B cell (primary cell): ENCODE measurements around the gene ANKFY1. TPM values are rescaled to one million over a fixed set of nuclear protein-coding genes. Genes with fewer than 3 reads are reported as not detected.

ENCODE experiments used
- ATAC-seq: fragments of 200-7000 bp; cut with Tn5 transposase; one replicate; pipeline ENCODE4 v1.10.0; 2021; ENCODE audit warnings: low read depth, mild to moderate bottlenecking, moderate number of reproducible peaks, moderate library complexity
- CTCF ChIA-PET: fragments of 350-600 bp; sonication (Branson Sonifier 250); formaldehyde crosslinking; loops from one replicate; lab custom pipeline; 2021; ENCODE audit warnings: antibody characterized with exemption, inconsistent platforms; lab: Charles Lee
- POLR2A ChIA-PET: fragments of 350-600 bp; sonication (Branson Sonifier 250); formaldehyde crosslinking; loops from one replicate; lab custom pipeline; 2021; ENCODE audit warnings: antibody characterized with exemption; lab: Charles Lee
- DNase-seq: peaks from one replicate; pipeline ENCODE4 v3.0.0; 2013
- H2AFZ ChIP-seq: 2 replicates; pipeline ENCODE4 v1.6.1; 2012; ENCODE audit warnings: mild to moderate bottlenecking, low read depth, low read length; ENCODE audit not compliant: insufficient read depth, poor library complexity, severe bottlenecking
- H3K27ac ChIP-seq, 2 donors: 1 replicate in 1 of 2; 2 replicates in 1 of 2; pipeline ENCODE4 v1.5.1; 2012 to 2013; ENCODE audit warnings: low read length in 2 of 2, mild to moderate bottlenecking in 2 of 2, moderate library complexity in 1 of 2
- H3K27me3 ChIP-seq, 4 experiments: fragments of 200-600 bp in 1 of 4; sonication (generic) in 1 of 4; replicated peaks in 1 of 4; 1 replicate in 2 of 4; 2 replicates in 2 of 4; pipeline versions ENCODE4 v1.6.1 to v1.7.0; 2013 to 2016; ENCODE audit warnings: low read length in 3 of 4, mild to moderate bottlenecking in 2 of 4, mixed read lengths in 1 of 4, moderate library complexity in 1 of 4; ENCODE audit not compliant: insufficient read depth in 4 of 4, control insufficient read depth in 3 of 4; ENCODE audit errors: control extremely low read depth in 1 of 4
- H3K36me3 ChIP-seq, 2 experiments: replicated peaks in 1 of 2; 1 replicate in 1 of 2; 2 replicates in 1 of 2; pipeline versions ENCODE4 v1.6.1 to v1.7.1; 2013; ENCODE audit warnings: low read length in 1 of 2; ENCODE audit not compliant: insufficient read depth in 2 of 2, control insufficient read depth in 1 of 2; ENCODE audit errors: control extremely low read depth in 1 of 2, extremely low read depth in 1 of 2
- H3K4me1 ChIP-seq, 2 donors: fragments of 200-600 bp in 1 of 2; sonication (generic) in 1 of 2; 1 replicate in 1 of 2; 2 replicates in 1 of 2; pipeline versions ENCODE4 v1.5.1 to v1.6.1; 2013 to 2017; ENCODE audit warnings: low read length in 2 of 2; ENCODE audit not compliant: control insufficient read depth in 2 of 2, insufficient read depth in 2 of 2
- H3K4me2 ChIP-seq: replicated peaks from 2 replicates; pipeline ENCODE3; 2012; ENCODE audit warnings: mild to moderate bottlenecking, low read depth, low read length; ENCODE audit not compliant: poor library complexity, severe bottlenecking
- H3K4me3 ChIP-seq, 5 experiments: fragments of 200-600 bp in 1 of 5; sonication (generic) in 1 of 5; 1 replicate in 3 of 5; 2 replicates in 2 of 5; pipeline versions ENCODE4 v1.5.1 to v1.7.0; 2011 to 2016; ENCODE audit warnings: low read length in 4 of 5, mild to moderate bottlenecking in 4 of 5, low read depth in 2 of 5, control low read depth in 1 of 5, moderate library complexity in 1 of 5; ENCODE audit not compliant: insufficient read depth in 1 of 5; ENCODE audit errors: control extremely low read depth in 1 of 5, extremely low read depth in 1 of 5
- H3K79me2 ChIP-seq: fragments of 200-600 bp; sonication (generic); one replicate; pipeline ENCODE4 v1.6.0; 2016; ENCODE audit warnings: low read length; ENCODE audit not compliant: control insufficient read depth, insufficient read depth
- H3K9ac ChIP-seq: fragments of 200-600 bp; sonication (generic); 2 replicates; pipeline ENCODE4 v1.6.1; 2017; ENCODE audit warnings: mild to moderate bottlenecking, low read length, moderate library complexity
- H3K9me3 ChIP-seq, 3 donors: one replicate each; pipeline versions ENCODE4 v1.6.1 to v1.7.1; 2013; ENCODE audit warnings: low read length in 2 of 3; ENCODE audit not compliant: control insufficient read depth in 2 of 3, insufficient read depth in 1 of 3; ENCODE audit errors: control extremely low read depth in 1 of 3
- H4K20me1 ChIP-seq: 2 replicates; pipeline ENCODE4 v1.6.0; 2012; ENCODE audit warnings: mild to moderate bottlenecking, low read length; ENCODE audit not compliant: insufficient read depth, control insufficient read depth, poor library complexity, severe bottlenecking
- H3K27ac Mint-ChIP-seq: one replicate; pipeline ENCODE4 v1.8.0; 2021; ENCODE audit warnings: mixed read lengths
- H3K27me3 Mint-ChIP-seq: one replicate; pipeline ENCODE4 v1.8.0; 2021; ENCODE audit warnings: mixed read lengths
- H3K4me1 Mint-ChIP-seq: one replicate; pipeline ENCODE4 v1.8.0; 2021; ENCODE audit warnings: mixed read lengths
- H3K4me3 Mint-ChIP-seq: one replicate; pipeline ENCODE4 v1.8.0; 2021; ENCODE audit warnings: mixed read lengths
- H3K9me3 Mint-ChIP-seq: one replicate; pipeline ENCODE4 v1.8.0; 2022; ENCODE audit warnings: mixed read lengths; ENCODE audit not compliant: insufficient read depth
- CTCF ChIP-seq: fragments of 200-600 bp; IDR thresholded peaks from one replicate; pipeline ENCODE4 v1.8.0; 2022; ENCODE audit warnings: antibody characterized with exemption, mild to moderate bottlenecking
- EZH2 ChIP-seq: IDR thresholded peaks from 2 replicates; pipeline ENCODE4 v1.6.1; 2012; ENCODE audit warnings: borderline replicate concordance, low read depth, mild to moderate bottlenecking, moderate library complexity, low read length; ENCODE audit not compliant: insufficient read depth, poor library complexity, severe bottlenecking
- WGBS: methylation state at CpG from one replicate; pipeline ENCODE4 v1.1.5; 2013; ENCODE audit warnings: missing lambda C conversion rate; ENCODE audit not compliant: insufficient coverage; 5-methylcytosine and 5-hydroxymethylcytosine counted together
- intact Hi-C: fragments of 100-400 bp; cut with micrococcal nuclease; formaldehyde crosslinking; loops from one replicate; pipeline ENCODE4 v1.10.0; 2022
- polyA plus RNA-seq: library from polyadenylated mRNA; depleted of rRNA; stranded (reverse); fragments of >200 nt; gene quantifications from 2 replicates; pipeline ENCODE4 v1.2.3, GENCODE V29; 2012
- total RNA-seq, 2 donors: library from RNA; stranded (reverse); fragments of 120-200 nt in 1 of 2; gene quantifications; 1 replicate in 1 of 2; 2 replicates in 1 of 2; pipeline versions ENCODE4 v1.2.3 to v1.2.4, GENCODE V29; 2013 to 2022

ANKFY1 gene
- total and polyA plus RNA-seq, 2 donors (not counting 1 experiment from before 2014, with no cell fraction given), result 23.1 to 63.9 TPM

- POLR2A ChIA-PET, result no interaction called here
Observed at GRCh38 chr17:4166419-4166818, 97.4 kb downstream of the ANKFY1 start.

More at GRCh38 chr17:4166419-4166818, 97.4 kb downstream of the ANKFY1 start:
- H3K4me1 ChIP-seq, result peaks cover 5 to 12% of the 10 kb centered on the region in 2 donors
- no peak overlapping the region for H3K4me3 ChIP-seq
- H3K9me3 ChIP-seq, result no peaks in the 10 kb centered on the region
- DNase-seq, result no peak
- no peak overlapping the region for H3K4me2 ChIP-seq
- Mint-ChIP-seq H3K27me3 (no peaks in the 10 kb centered on the region), H3K4me3 (no peak overlapping the region), H3K9me3 (no peaks in the 10 kb centered on the region), H3K4me1 (peaks cover 13% of the 10 kb centered on the region), H3K27ac (no peak overlapping the region)
- no peak overlapping the region for H3K9ac ChIP-seq
- H4K20me1 ChIP-seq, result no peaks in the 10 kb centered on the region
- H3K36me3 ChIP-seq, result peaks cover 5 to 68% of the 10 kb centered on the region in 2 experiments
- H3K79me2 ChIP-seq, result no peaks in the 10 kb centered on the region
- ATAC-seq, result no peak
- TF ChIP-seq CTCF (no peak), EZH2 (no peak)
- intact Hi-C loops, result no loop called here
- H2AFZ ChIP-seq, result no peak overlapping the region
- CTCF ChIA-PET, result no interaction called here
- no peaks in the 10 kb centered on the region for H3K27me3 ChIP-seq
- WGBS, result over 99% methylated on average over 7 of the region's 8 CpGs
- no peak overlapping the region for H3K27ac ChIP-seq
